MM.1S (cell line): ENCODE data around the gene COL7A1.

Source experiments
- EZH2 ChIP-seq: fragments of 300-600 bp; sonication (generic); optimal IDR thresholded peaks from 2 replicates; pipeline ENCODE3; 2017; ENCODE audit warnings: low read depth, mild to moderate bottlenecking, antibody characterized with exemption, low read length, mixed read lengths
- EZH2phosphoT487 ChIP-seq: fragments of 300-600 bp; sonication (generic); IDR thresholded peaks from 2 replicates; pipeline ENCODE4 v1.6.1; 2018; ENCODE audit warnings: antibody characterized with exemption, low read length
- TF ChIP-seq, protein P1 (sequence below): fragments of 300-600 bp; sonication (generic); IDR thresholded peaks from 2 replicates; pipeline ENCODE4 v1.5.1; 2016; ENCODE audit warnings: antibody characterized with exemption, low read length, mixed read lengths

DNA sequence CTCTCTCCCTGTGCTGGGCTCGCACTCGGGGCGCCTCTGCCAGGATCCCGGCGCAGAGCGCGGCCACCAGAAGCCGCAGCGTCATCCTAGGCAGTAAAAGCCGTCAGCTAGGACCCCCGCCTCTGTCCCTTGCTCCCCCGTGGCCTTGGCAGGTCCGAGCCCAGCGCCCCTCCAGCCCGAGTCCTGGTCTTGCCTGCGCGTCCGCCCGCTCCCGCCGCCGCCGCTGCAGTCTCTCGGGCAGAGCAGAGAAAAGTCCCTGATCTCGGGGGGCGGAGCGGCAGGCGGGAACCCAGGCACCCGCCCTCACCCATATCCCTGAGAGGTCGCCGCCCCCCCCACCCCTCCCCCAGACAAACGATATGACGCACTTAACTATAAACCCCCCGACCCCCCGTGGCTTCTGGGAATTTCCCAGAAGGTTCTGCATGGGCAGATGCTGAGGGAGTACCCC lies at the start of gene COL7A1:
- TF ChIP-seq, protein P1, sequence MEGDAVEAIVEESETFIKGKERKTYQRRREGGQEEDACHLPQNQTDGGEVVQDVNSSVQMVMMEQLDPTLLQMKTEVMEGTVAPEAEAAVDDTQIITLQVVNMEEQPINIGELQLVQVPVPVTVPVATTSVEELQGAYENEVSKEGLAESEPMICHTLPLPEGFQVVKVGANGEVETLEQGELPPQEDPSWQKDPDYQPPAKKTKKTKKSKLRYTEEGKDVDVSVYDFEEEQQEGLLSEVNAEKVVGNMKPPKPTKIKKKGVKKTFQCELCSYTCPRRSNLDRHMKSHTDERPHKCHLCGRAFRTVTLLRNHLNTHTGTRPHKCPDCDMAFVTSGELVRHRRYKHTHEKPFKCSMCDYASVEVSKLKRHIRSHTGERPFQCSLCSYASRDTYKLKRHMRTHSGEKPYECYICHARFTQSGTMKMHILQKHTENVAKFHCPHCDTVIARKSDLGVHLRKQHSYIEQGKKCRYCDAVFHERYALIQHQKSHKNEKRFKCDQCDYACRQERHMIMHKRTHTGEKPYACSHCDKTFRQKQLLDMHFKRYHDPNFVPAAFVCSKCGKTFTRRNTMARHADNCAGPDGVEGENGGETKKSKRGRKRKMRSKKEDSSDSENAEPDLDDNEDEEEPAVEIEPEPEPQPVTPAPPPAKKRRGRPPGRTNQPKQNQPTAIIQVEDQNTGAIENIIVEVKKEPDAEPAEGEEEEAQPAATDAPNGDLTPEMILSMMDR: no peak
- TF ChIP-seq EZH2 (no peak), EZH2phosphoT487 (no peak)
